SK-N-MC (cell line): ENCODE data around the gene RFC5.

ENCODE experiments used
- EZH2 ChIP-seq: fragments of 200-600 bp; sonication (generic); IDR thresholded peaks from one replicate; pipeline ENCODE4 v1.6.1; 2017; ENCODE audit warnings: antibody characterized with exemption
- POLR2AphosphoS5 ChIP-seq: IDR thresholded peaks from 2 replicates; pipeline ENCODE4 v1.6.1; 2012; ENCODE audit warnings: mild to moderate bottlenecking, low read depth, low read length, borderline replicate concordance

DNA sequence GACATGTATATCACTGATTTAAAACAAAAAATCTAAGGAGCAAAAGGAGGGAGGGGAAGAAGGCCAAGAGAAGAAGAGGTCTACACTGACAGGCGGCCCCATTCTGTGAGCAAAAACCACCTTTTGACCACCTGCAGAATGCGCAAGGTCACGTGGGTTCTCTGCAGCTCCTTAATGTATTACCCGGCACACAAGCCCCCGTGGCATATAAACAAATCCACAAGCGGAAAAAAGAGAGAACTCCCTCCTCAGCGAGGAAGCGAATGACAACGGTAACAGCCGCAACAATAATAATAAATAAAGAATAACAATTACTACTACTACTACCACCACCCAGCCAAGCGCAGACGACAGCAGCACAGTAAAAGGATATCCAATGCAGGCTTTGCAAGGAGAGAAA lies 49.0 kb upstream of the RFC5 start:
- TF ChIP-seq POLR2AphosphoS5, result no peak
- TF ChIP-seq EZH2, result no peak
